H1 (cell line): ENCODE measurements around the gene EIF2S2.

Source experiments
- EGR1 ChIP-seq: IDR thresholded peaks from 2 replicates; pipeline ENCODE4 v1.6.1; 2011; ENCODE audit warnings: low read depth, low read length, borderline replicate concordance
- EP300 ChIP-seq, 2 experiments: IDR thresholded peaks; 1 replicate in 1 of 2; 2 replicates in 1 of 2; pipeline ENCODE4 v1.6.1; 2011 to 2012; ENCODE audit warnings: low read depth in 2 of 2, low read length in 2 of 2, mild to moderate bottlenecking in 2 of 2, borderline replicate concordance in 1 of 2, inconsistent platforms in 1 of 2, moderate library complexity in 1 of 2
- EZH2 ChIP-seq: fragments of 200-600 bp; sonication (generic); IDR thresholded peaks from 2 replicates; pipeline ENCODE4 v1.7.1; 2012; ENCODE audit warnings: low read depth, mild to moderate bottlenecking, moderate library complexity, low read length, inconsistent platforms; ENCODE audit not compliant: severe bottlenecking
- GABPA ChIP-seq: IDR thresholded peaks from 2 replicates; pipeline ENCODE4 v1.6.1; 2011; ENCODE audit warnings: mild to moderate bottlenecking, low read length, moderate library complexity, borderline replicate concordance; ENCODE audit not compliant: insufficient read depth
- GTF2F1 ChIP-seq: IDR thresholded peaks from 2 replicates; pipeline ENCODE4 v1.6.1; 2012; ENCODE audit warnings: low read depth, low read length, improper control_type of control experiment, borderline replicate concordance
- JUN ChIP-seq: IDR thresholded peaks from 2 replicates; pipeline ENCODE4 v1.6.1; 2011; ENCODE audit warnings: low read depth, mild to moderate bottlenecking, improper control_type of control experiment, low read length
- NRF1 ChIP-seq: IDR thresholded peaks from 2 replicates; pipeline ENCODE4 v1.6.1; 2011; ENCODE audit warnings: mild to moderate bottlenecking, low read depth, low read length, improper control_type of control experiment
- POLR2A ChIP-seq, 2 experiments: IDR thresholded peaks; 1 replicate in 1 of 2; 2 replicates in 1 of 2; pipeline ENCODE4 v1.6.1; 2011; ENCODE audit warnings: low read depth in 2 of 2, low read length in 2 of 2, mild to moderate bottlenecking in 2 of 2; ENCODE audit errors: control extremely low read depth in 1 of 2
- POLR2AphosphoS5 ChIP-seq: IDR thresholded peaks from 2 replicates; pipeline ENCODE4 v1.6.1; 2011; ENCODE audit warnings: low read depth, low read length
- TAF1 ChIP-seq: IDR thresholded peaks from 2 replicates; pipeline ENCODE4 v1.6.1; 2011; ENCODE audit warnings: mild to moderate bottlenecking, low read depth, low read length
- TBP ChIP-seq: IDR thresholded peaks from 2 replicates; pipeline ENCODE4 v1.6.1; 2011; ENCODE audit warnings: low read depth, low read length, improper control_type of control experiment
- ZNF274 ChIP-seq: IDR thresholded peaks from 2 replicates; pipeline ENCODE4 v1.7.0; 2012; ENCODE audit warnings: low read length, borderline replicate concordance; ENCODE audit errors: extremely low read depth
- TF ChIP-seq, protein P1 (sequence below), 3 experiments: IDR thresholded peaks; 1 replicate in 2 of 3; 2 replicates in 1 of 3; pipeline versions ENCODE4 v1.5.1 to v1.6.1; 2011; ENCODE audit warnings: low read length in 3 of 3, mild to moderate bottlenecking in 3 of 3, inconsistent platforms in 2 of 3, low read depth in 1 of 3, moderate library complexity in 1 of 3; ENCODE audit not compliant: insufficient read depth in 1 of 3; ENCODE audit errors: control extremely low read depth in 1 of 3
- TF ChIP-seq, protein P2 (sequence below): IDR thresholded peaks from 2 replicates; pipeline ENCODE4 v1.6.1; 2011; ENCODE audit warnings: low read depth, mild to moderate bottlenecking, low read length; ENCODE audit not compliant: insufficient read depth

DNA sequence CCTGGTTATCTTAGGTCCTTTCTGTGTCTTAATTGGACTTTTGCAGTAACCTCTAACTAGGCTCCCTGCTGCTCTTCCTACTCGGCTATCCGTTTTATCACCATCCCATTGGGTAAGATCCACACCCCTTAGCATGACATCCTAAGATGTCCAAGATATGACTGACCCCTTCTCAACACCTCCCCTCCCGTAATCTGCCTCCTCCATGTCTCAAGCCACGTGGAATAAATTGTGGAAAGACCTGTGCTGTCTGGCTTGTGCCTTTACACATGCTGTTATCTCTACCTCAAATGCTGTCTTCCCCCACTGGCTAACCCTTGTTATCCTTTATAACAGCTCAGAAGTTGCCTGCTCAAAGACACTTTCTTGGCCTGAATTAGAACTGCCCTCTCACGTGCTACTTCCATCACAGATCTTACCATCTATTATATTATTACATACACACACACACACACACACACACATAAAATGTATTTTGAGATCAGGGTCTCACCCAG, 26.5 kb downstream of the EIF2S2 start:
- TF ChIP-seq EGR1 (no peak), TBP (no peak), GTF2F1 (no peak), ZNF274 (no peak), GABPA (no peak), NRF1 (no peak), JUN (no peak), POLR2A (IDR thresholded peaks at IDR 0.05; ENCODE audit: control extremely low read depth in 1 of 2, low read depth in 2 of 2, low read length in 2 of 2) (no peak), POLR2AphosphoS5 (no peak), TAF1 (no peak), EZH2 (no peak), EP300 (IDR thresholded peaks at IDR 0.05; ENCODE audit: borderline replicate concordance in 1 of 2, low read depth in 2 of 2, low read length in 2 of 2) (no peak)
- TF ChIP-seq, protein P1, sequence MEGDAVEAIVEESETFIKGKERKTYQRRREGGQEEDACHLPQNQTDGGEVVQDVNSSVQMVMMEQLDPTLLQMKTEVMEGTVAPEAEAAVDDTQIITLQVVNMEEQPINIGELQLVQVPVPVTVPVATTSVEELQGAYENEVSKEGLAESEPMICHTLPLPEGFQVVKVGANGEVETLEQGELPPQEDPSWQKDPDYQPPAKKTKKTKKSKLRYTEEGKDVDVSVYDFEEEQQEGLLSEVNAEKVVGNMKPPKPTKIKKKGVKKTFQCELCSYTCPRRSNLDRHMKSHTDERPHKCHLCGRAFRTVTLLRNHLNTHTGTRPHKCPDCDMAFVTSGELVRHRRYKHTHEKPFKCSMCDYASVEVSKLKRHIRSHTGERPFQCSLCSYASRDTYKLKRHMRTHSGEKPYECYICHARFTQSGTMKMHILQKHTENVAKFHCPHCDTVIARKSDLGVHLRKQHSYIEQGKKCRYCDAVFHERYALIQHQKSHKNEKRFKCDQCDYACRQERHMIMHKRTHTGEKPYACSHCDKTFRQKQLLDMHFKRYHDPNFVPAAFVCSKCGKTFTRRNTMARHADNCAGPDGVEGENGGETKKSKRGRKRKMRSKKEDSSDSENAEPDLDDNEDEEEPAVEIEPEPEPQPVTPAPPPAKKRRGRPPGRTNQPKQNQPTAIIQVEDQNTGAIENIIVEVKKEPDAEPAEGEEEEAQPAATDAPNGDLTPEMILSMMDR (IDR thresholded peaks at IDR 0.05; ENCODE audit: control extremely low read depth in 1 of 3, insufficient read depth in 1 of 3, low read depth in 1 of 3, low read length in 3 of 3) = no peak
- TF ChIP-seq, protein P2, sequence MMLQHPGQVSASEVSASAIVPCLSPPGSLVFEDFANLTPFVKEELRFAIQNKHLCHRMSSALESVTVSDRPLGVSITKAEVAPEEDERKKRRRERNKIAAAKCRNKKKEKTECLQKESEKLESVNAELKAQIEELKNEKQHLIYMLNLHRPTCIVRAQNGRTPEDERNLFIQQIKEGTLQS = no peak
